NK-92 treated with Interleukin-12 subunit alpha and Interleukin-12 subunit beta, amount 100 ng/mL, for 24 hours (cell line): ENCODE results near the gene MDN1.

ENCODE experiments used
- DNase-seq: peaks from one replicate; lab custom pipeline; 2025; lab: John Stamatoyannopoulos, UW

The MDN1 gene

DNA sequence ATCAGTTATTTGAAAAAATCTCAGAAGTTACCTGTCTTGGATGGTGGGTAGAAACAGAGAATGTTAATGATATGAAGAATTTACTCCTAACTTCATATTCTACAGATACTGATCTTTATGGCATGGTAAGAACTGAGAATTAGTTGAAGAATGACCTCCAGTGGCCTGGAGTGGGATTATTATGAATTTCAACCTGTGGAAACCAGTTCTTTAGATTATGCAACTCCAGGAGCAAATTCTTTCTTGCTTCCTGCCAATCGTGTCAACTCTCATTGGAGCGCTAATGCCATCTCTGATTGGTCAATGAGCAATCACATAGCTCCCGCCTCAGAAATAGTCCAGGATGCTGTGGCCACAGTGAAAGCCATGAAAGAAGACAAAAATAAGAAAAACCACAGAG lies 221.6 kb downstream of the MDN1 start:
- no peak for DNase-seq

DNA sequence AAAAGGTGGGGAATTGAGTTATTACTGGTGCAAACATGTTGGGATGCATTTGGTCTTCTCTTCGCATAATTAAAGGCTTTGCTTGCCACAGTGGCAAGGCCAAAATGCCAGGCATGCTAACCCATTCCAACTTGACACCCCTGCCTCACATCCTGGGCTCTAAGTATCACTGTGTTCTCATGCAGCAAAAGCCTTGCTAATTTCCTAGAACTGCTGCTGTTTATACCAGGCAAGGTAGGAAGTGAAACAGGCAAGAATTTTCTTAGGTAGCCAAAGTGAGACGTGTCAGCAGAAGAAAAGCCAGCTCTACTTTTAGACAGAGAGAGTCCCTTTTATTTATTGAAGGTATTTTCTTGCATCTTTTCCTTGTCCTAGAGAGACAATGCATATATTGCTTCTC lies 222.2 kb downstream of the MDN1 start:
- no peak for DNase-seq

DNA sequence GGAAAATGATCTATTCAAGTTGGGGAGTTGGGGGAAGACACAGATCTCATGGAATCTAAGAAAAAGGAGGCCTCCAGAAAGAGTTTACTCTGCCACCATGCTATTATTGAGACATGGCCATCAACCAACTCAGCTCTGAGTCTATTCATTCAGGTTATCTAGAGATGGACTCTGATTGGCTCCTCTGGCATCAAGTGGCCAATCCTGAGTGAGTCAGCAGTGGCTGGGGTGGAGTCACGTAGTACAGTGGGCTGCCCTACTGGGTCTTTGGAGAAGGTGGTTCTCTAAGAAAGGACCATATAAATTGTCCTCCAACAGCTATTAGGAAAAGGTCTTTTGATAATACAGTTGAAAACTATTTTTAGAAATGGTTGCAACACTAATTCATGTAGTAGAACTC lies 223.1 kb downstream of the MDN1 start:
- no peak for DNase-seq

DNA sequence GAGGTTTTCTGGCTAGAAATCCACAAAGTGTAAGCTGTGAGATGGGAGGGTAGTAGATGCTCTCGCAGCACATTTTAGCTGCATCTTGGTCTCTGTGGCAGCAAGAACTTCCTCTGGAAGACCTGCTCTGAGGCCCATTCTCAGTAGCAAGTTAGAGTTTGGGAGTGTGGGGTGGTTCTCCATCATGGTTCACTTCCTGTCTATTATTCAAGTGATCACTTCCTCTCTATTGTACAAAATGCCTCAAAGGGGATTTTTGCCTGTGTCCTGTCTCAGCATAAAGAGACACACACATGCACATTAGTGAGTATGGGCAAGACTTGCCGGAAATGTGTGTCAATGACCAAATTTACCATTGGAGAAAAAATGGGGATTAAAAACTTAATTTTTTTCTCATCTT lies 223.5 kb downstream of the MDN1 start:
- no peak for DNase-seq
